ENCODE results near the gene B2M.
A peak's percentile ranks its signal among the peaks of the same experiment; 100 is the strongest.

Gene B2M

GRCh38 chr15:44716983-44717602, 5.8 kb downstream of the B2M start:
- no peak for TF ChIP-seq SIN3A (IDR thresholded peaks at IDR 0.05; ENCODE audit: borderline replicate concordance, insufficient read depth, low read length)
- TF ChIP-seq FOXP2 (optimal IDR thresholded peaks at IDR 0.05; ENCODE audit: borderline replicate concordance, extremely low read depth, extremely low read length, insufficient read depth), result no peak
- no peak for TF ChIP-seq TAF1 (IDR thresholded peaks at IDR 0.05; ENCODE audit: borderline replicate concordance, insufficient read depth, low read length)
- no peak for TF ChIP-seq POLR2AphosphoS5 (IDR thresholded peaks at IDR 0.05; ENCODE audit: low read depth, low read length)
- no peak for TF ChIP-seq REST (IDR thresholded peaks at IDR 0.05; ENCODE audit: insufficient read depth in 1 of 2, low read depth in 2 of 2, low read length in 2 of 2)

DNA sequence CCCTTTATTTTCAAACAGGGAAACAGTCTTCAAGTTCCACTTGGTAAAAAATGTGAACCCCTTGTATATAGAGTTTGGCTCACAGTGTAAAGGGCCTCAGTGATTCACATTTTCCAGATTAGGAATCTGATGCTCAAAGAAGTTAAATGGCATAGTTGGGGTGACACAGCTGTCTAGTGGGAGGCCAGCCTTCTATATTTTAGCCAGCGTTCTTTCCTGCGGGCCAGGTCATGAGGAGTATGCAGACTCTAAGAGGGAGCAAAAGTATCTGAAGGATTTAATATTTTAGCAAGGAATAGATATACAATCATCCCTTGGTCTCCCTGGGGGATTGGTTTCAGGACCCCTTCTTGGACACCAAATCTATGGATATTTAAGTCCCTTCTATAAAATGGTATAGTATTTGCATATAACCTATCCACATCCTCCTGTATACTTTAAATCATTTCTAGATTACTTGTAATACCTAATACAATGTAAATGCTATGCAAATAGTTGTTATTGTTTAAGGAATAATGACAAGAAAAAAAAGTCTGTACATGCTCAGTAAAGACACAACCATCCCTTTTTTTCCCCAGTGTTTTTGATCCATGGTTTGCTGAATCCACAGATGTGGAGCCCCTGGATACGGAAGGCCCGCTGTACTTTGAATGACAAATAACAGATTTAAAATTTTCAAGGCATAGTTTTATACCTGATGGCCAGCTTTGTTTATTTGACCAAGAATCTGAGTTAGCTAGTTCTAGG, 7.0 kb downstream of the B2M start:
- TF ChIP-seq SIN3A (IDR thresholded peaks at IDR 0.05; ENCODE audit: borderline replicate concordance, insufficient read depth, low read length), result no peak
- no peak for TF ChIP-seq REST (IDR thresholded peaks at IDR 0.05; ENCODE audit: insufficient read depth in 1 of 2, low read depth in 2 of 2, low read length in 2 of 2)
- no peak for TF ChIP-seq TAF1 (IDR thresholded peaks at IDR 0.05; ENCODE audit: borderline replicate concordance, insufficient read depth, low read length)
- no peak for TF ChIP-seq POLR2AphosphoS5 (IDR thresholded peaks at IDR 0.05; ENCODE audit: low read depth, low read length)
- no peak for TF ChIP-seq FOXP2 (optimal IDR thresholded peaks at IDR 0.05; ENCODE audit: borderline replicate concordance, extremely low read depth, extremely low read length, insufficient read depth)

- TF ChIP-seq REST (IDR thresholded peaks at IDR 0.05; ENCODE audit: insufficient read depth in 1 of 2, low read depth in 2 of 2, low read length in 2 of 2), result no peak
- no peak for TF ChIP-seq POLR2AphosphoS5 (IDR thresholded peaks at IDR 0.05; ENCODE audit: low read depth, low read length)
These were observed 7.6 kb downstream of the B2M start for GRCh38 chr15:44718927-44719292.

DNA sequence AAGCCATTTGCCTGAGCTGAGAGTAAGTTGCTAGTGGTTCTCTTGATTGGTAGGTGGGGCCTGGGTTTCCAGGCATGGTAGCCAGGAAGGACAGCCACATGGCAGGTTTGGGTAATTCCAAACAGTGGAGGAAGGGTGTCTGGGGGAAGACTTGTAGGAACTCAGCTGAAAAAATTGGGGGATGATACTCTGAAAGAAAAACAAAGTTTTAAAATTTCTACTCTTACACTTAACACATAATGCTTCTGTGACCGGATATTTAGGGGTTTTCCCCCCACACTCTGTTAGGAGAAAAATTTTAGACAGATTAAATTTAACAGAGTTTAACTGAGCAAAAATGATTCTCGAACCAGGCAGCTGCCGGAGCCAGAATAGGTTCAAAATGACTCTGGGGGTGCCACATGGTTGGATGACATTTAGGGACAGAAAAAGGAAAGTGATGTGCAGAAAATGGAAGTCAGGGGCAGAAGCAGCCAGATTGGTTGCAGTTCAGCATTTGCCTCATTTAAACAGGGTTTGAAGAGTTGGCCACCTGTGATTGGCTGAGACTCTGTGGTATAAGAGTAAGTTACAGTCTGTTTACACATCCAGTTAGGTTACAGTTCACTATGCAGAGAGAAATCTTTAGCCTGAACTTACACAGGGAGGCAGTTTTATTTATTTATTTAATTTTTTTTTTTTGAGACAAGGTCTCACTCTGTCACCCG, 8.1 kb downstream of the B2M start:
- TF ChIP-seq POLR2AphosphoS5 (IDR thresholded peaks at IDR 0.05; ENCODE audit: low read depth, low read length) (0 out of 2 replicates have a peak, but pooled peaks have one; percentile 27), REST (IDR thresholded peaks at IDR 0.05; ENCODE audit: insufficient read depth in 1 of 2, low read depth in 2 of 2, low read length in 2 of 2) (no peak)
